Neural progenitor cell (in vitro differentiated cells): ENCODE measurements around the gene SLC25A26. TPM values are rescaled to one million over a fixed set of nuclear protein-coding genes. Genes with fewer than 3 reads are reported as not detected.

Experiments used
- DNase-seq: peaks from one replicate; pipeline ENCODE4 v3.0.0-alpha.2; 2016; ENCODE audit warnings: low spot score
- H2AFZ ChIP-seq: fragments of 200-600 bp; sonication (generic); replicated peaks from 2 replicates; pipeline ENCODE4 v1.6.1; 2016; ENCODE audit warnings: antibody characterized with exemption
- H3F3A ChIP-seq: fragments of 200-600 bp; sonication (generic); 2 replicates; pipeline ENCODE4 v1.6.1; 2016; ENCODE audit warnings: antibody characterized with exemption, low read depth
- H3K27ac ChIP-seq: fragments of 200-600 bp; sonication (generic); 2 replicates; pipeline ENCODE4 v1.5.1; 2016; ENCODE audit warnings: mild to moderate bottlenecking
- H3K27me3 ChIP-seq: fragments of 200-600 bp; sonication (generic); 2 replicates; pipeline ENCODE4 v1.6.1; 2016; ENCODE audit warnings: mild to moderate bottlenecking, moderate library complexity
- H3K36me3 ChIP-seq: fragments of 200-600 bp; sonication (generic); 2 replicates; pipeline ENCODE4 v1.5.1; 2016
- H3K4me1 ChIP-seq: fragments of 200-600 bp; sonication (generic); 2 replicates; pipeline ENCODE4 v1.6.1; 2016; ENCODE audit warnings: mixed run types
- H3K4me2 ChIP-seq: fragments of 200-600 bp; sonication (generic); 2 replicates; pipeline ENCODE4 v1.6.1; 2016
- H3K4me3 ChIP-seq: fragments of 200-600 bp; sonication (generic); 2 replicates; pipeline ENCODE4 v1.5.1; 2016
- H3K79me2 ChIP-seq: fragments of 200-600 bp; sonication (generic); 2 replicates; pipeline ENCODE4 v1.6.1; 2016; ENCODE audit warnings: low read depth
- H3K9ac ChIP-seq: fragments of 200-600 bp; sonication (generic); 2 replicates; pipeline ENCODE4 v1.6.1; 2016
- H3K9me3 ChIP-seq: fragments of 200-600 bp; sonication (generic); 2 replicates; pipeline ENCODE4 v1.5.1; 2016; ENCODE audit warnings: low read depth
- H4K20me1 ChIP-seq: fragments of 200-600 bp; sonication (generic); 2 replicates; pipeline ENCODE4 v1.6.1; 2016; ENCODE audit warnings: low read depth
- H3K27ac Mint-ChIP-seq: 3 replicates; pipeline ENCODE4 v1.8.0; 2021; ENCODE audit warnings: mixed read lengths
- H3K27me3 Mint-ChIP-seq: 2 replicates; pipeline ENCODE4 v1.8.0; 2022; ENCODE audit warnings: low read depth, mild to moderate bottlenecking, inconsistent platforms, moderate library complexity, mixed read lengths; ENCODE audit not compliant: insufficient read depth
- H3K36me3 Mint-ChIP-seq: 3 replicates; pipeline ENCODE4 v1.8.0; 2021; ENCODE audit warnings: mixed read lengths
- H3K4me1 Mint-ChIP-seq: 3 replicates; pipeline ENCODE4 v1.8.0; 2021; ENCODE audit warnings: mixed read lengths
- H3K4me3 Mint-ChIP-seq: 3 replicates; pipeline ENCODE4 v1.8.0; 2021; ENCODE audit warnings: mild to moderate bottlenecking, moderate library complexity, mixed read lengths
- H3K9me3 Mint-ChIP-seq: 3 replicates; pipeline ENCODE4 v1.8.0; 2020; ENCODE audit warnings: mixed read lengths
- EZH2 ChIP-seq: fragments of 200-600 bp; sonication (generic); IDR thresholded peaks from 2 replicates; pipeline ENCODE4 v1.6.1; 2017; ENCODE audit warnings: antibody characterized with exemption, mild to moderate bottlenecking, moderate library complexity
- EZH2phosphoT487 ChIP-seq: fragments of 200-600 bp; sonication (generic); IDR thresholded peaks from 2 replicates; pipeline ENCODE4 v1.6.1; 2017; ENCODE audit warnings: antibody characterized with exemption
- total RNA-seq: library from RNA; depleted of rRNA; stranded (reverse); fragments of >200 nt; gene quantifications from 2 replicates; pipeline ENCODE4 v1.2.3, GENCODE V29; 2015; ENCODE audit warnings: low replicate concordance
- TF ChIP-seq, protein P1 (sequence below): fragments of 200-600 bp; sonication (generic); IDR thresholded peaks from 2 replicates; pipeline ENCODE4 v1.5.1; 2017; ENCODE audit warnings: antibody characterized with exemption, mild to moderate bottlenecking

The SLC25A26 gene
- total RNA-seq, 1 donor from 2014 or later: 17.0 TPM

DNA sequence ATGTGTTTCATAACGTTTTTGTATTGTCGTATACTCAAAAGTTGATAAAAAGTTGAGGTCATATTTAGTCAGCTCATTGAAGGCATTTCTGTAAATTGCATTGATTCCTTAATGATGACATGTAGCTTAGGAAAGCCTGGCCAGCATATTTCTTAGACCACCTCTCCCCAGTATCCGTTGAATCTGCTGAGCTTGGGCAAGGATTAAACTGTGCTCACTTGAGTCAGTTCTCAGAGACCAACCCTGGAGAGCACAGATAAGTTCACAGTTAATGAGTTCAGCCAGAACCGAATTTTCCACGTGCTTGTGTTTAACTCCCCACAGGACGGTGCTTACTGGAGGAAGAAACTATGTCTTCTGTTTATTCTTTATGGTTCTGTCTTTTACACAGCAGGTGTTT, 132.7 kb downstream of the SLC25A26 start:
- H3K79me2 ChIP-seq: no peaks in the 10 kb centered on the region
- Mint-ChIP-seq H3K4me1 (peaks cover 9% of the 10 kb centered on the region), H3K27ac (no peak overlapping the region), H3K9me3 (no peaks in the 10 kb centered on the region), H3K27me3 (no peaks in the 10 kb centered on the region), H3K4me3 (no peak overlapping the region), H3K36me3 (no peaks in the 10 kb centered on the region)
- no peak overlapping the region for H3K4me2 ChIP-seq
- H4K20me1 ChIP-seq: no peaks in the 10 kb centered on the region
- TF ChIP-seq EZH2 (no peak), EZH2phosphoT487 (no peak)
- TF ChIP-seq, protein P1, sequence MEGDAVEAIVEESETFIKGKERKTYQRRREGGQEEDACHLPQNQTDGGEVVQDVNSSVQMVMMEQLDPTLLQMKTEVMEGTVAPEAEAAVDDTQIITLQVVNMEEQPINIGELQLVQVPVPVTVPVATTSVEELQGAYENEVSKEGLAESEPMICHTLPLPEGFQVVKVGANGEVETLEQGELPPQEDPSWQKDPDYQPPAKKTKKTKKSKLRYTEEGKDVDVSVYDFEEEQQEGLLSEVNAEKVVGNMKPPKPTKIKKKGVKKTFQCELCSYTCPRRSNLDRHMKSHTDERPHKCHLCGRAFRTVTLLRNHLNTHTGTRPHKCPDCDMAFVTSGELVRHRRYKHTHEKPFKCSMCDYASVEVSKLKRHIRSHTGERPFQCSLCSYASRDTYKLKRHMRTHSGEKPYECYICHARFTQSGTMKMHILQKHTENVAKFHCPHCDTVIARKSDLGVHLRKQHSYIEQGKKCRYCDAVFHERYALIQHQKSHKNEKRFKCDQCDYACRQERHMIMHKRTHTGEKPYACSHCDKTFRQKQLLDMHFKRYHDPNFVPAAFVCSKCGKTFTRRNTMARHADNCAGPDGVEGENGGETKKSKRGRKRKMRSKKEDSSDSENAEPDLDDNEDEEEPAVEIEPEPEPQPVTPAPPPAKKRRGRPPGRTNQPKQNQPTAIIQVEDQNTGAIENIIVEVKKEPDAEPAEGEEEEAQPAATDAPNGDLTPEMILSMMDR: no peak
- no peak for DNase-seq
- no peaks in the 10 kb centered on the region for H3K27me3 ChIP-seq
- H3K9ac ChIP-seq: no peak overlapping the region
- no peaks in the 10 kb centered on the region for H3K36me3 ChIP-seq
- no peak overlapping the region for H2AFZ ChIP-seq
- no peaks in the 10 kb centered on the region for H3K9me3 ChIP-seq
- H3K27ac ChIP-seq: no peak overlapping the region
- H3K4me3 ChIP-seq: no peak overlapping the region
- H3K4me1 ChIP-seq: no peaks in the 10 kb centered on the region
- H3F3A ChIP-seq: no peaks in the 10 kb centered on the region

DNA sequence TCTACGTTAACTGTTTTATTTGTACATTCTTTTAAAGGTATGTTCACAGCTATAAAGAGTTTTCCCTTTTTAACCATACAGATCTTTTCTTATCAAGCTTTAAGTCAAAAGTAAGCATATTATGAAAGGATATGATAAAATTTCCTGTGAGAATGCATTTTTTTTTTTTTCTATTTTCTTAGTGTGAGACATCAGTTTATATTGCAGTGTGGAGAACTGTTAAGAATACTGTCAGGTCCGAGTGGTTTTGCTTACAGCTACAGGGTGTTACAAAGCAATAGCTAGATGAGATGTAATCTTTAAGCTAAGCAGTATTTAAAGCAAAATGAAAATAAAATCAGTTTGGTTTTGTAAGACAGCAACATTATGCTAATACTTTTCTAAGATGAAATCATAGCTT, 133.2 kb downstream of the SLC25A26 start:
- Histone ChIP-seq H2AFZ (no peak overlapping the region), H3K36me3 (no peaks in the 10 kb centered on the region), H3K27me3 (no peaks in the 10 kb centered on the region), H4K20me1 (no peaks in the 10 kb centered on the region), H3K4me3 (no peak overlapping the region), H3K4me2 (no peak overlapping the region), H3K27ac (no peak overlapping the region), H3K9me3 (no peaks in the 10 kb centered on the region), H3K4me1 (no peaks in the 10 kb centered on the region), H3F3A (no peaks in the 10 kb centered on the region), H3K79me2 (no peaks in the 10 kb centered on the region), H3K9ac (no peak overlapping the region)
- no peaks in the 10 kb centered on the region for H3K36me3 Mint-ChIP-seq
- H3K4me3 Mint-ChIP-seq: no peak overlapping the region
- peaks cover 6% of the 10 kb centered on the region for H3K4me1 Mint-ChIP-seq
- DNase-seq: no peak
- H3K27me3 Mint-ChIP-seq: no peaks in the 10 kb centered on the region
- no peak overlapping the region for H3K27ac Mint-ChIP-seq
- no peaks in the 10 kb centered on the region for H3K9me3 Mint-ChIP-seq
- TF ChIP-seq, protein P1: no peak
- TF ChIP-seq EZH2: no peak
- no peak for TF ChIP-seq EZH2phosphoT487

DNA sequence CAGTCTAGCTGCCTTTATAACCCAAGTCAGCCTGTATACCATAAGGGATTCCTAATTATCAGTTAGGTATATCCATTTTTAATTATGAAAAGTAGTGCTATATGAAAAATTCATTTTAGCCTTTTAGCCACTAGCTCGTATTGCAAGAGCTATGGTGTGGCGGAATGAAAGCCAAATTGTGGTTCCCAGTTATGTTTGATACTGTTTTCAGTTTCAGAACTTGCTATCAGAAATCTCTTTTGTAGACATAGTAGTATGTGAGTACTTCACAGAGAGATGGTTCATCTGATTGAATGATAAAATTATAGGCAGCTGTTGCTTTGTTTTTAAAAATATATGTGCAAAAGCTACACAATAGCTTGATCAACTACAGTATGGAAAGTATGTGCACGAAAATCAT, 134.6 kb downstream of the SLC25A26 start:
- Histone ChIP-seq H3K4me2 (no peak overlapping the region), H3K79me2 (no peaks in the 10 kb centered on the region)

More for the DNA sequence above, 134.6 kb downstream of the SLC25A26 start:
- Histone ChIP-seq H3K4me1 (no peaks in the 10 kb centered on the region), H2AFZ (no peak overlapping the region), H3K27me3 (no peaks in the 10 kb centered on the region), H3K4me3 (no peak overlapping the region), H3K9me3 (no peaks in the 10 kb centered on the region), H4K20me1 (no peaks in the 10 kb centered on the region), H3K9ac (no peak overlapping the region), H3K36me3 (no peaks in the 10 kb centered on the region), H3F3A (no peaks in the 10 kb centered on the region), H3K27ac (no peak overlapping the region)
- Mint-ChIP-seq H3K27me3 (no peaks in the 10 kb centered on the region), H3K4me3 (no peak overlapping the region), H3K9me3 (no peaks in the 10 kb centered on the region), H3K36me3 (no peaks in the 10 kb centered on the region), H3K27ac (no peak overlapping the region), H3K4me1 (peaks cover 6% of the 10 kb centered on the region)
- DNase-seq: no peak
- TF ChIP-seq, protein P1: no peak
- TF ChIP-seq EZH2: no peak
- TF ChIP-seq EZH2phosphoT487: no peak
